ENCODE measurements around the gene PLSCR3.

The PLSCR3 gene

DNA sequence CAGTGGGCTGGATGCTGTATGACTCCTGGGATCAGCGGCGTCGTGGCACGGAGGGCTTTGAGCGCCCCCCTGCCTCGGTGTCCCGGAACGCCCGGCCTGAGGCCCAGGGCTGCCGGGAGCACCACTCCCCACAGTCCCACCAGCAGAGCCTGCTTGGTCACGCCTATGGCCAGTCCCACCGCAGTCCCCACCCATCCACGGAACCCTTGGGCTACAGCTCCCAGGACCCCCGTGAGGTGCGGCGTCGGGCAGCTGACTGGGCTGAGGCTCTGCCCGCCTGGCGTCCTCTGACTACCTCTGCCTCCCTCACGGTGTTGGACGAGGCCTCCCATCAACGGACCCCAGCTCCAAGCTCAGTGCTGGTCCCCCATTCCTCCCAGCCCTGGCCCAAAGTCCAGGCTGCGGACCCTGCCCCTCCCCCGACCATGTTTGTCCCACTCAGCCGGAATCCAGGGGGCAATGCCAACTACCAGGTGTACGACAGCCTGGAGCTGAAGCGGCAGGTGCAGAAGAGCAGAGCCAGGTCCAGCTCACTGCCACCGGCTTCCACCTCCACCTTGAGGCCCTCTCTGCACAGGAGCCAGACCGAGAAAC is 32.7 kb upstream of the PLSCR3 start:
- no peaks in the 10 kb centered on the region for H3K27me3 ChIP-seq (replicated peaks in 2 of 5; ENCODE audit: control insufficient read depth in 4 of 5, insufficient read depth in 5 of 5, low read length in 4 of 5)
- no peaks in the 10 kb centered on the region for H3K4me1 ChIP-seq (ENCODE audit: control extremely low read depth in 1 of 4, control insufficient read depth in 4 of 4, insufficient read depth in 4 of 4, low read length in 3 of 4)
- no peaks in the 10 kb centered on the region for H3K9me3 ChIP-seq (ENCODE audit: control extremely low read depth in 1 of 5, control insufficient read depth in 4 of 5, insufficient read depth in 2 of 5, low read depth in 1 of 5, low read length in 4 of 5)
- no peaks in the 10 kb centered on the region for H3K36me3 ChIP-seq (ENCODE audit: control insufficient read depth in 4 of 4, insufficient read depth in 4 of 4, low read length in 3 of 4)
- WGBS (ENCODE audit: insufficient coverage) = 98% methylated on average over 23 of the region's 29 CpGs
- CTCF ChIA-PET = no interaction called here
- POLR2A ChIA-PET = no interaction called here
- no peak overlapping the region for H3K27ac ChIP-seq (ENCODE audit: insufficient read depth in 1 of 2, low read depth in 1 of 2, low read length in 2 of 2, poor library complexity in 1 of 2, severe bottlenecking in 2 of 2)
- DNase-seq = no peak
- H3K4me3 ChIP-seq (ENCODE audit: control insufficient read depth in 1 of 7, extremely low read depth in 1 of 7, insufficient read depth in 4 of 7, low read depth in 2 of 7, low read length in 6 of 7) = no peak overlapping the region

DNA sequence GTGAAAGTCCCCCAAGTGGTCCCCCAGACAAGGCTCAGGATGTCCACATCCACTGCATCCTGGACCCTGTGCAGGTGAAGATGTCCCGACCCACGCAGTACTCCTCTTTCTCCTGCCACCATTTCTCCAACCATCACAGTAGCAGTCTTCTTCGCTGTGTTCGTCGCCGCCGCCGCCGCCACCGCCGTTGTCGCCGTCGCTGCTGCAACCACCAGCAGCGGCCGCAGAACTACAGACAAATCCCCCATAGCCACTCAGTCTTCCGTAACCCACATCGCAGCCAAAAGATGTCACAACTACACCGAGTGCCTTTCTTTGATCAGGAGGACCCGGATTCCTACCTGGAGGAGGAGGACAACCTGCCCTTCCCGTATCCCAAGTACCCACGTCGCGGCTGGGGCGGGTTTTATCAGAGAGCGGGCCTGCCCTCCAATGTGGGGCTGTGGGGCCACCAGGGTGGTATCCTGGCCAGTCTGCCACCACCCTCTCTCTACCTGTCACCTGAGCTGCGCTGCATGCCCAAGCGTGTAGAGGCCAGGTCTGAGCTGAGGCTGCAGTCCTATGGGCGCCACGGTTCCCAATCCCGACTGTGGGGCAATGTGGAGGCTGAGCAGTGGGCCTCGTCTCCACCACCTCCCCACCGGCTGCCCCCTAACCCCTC is 32.0 kb upstream of the PLSCR3 start:
- no peak for DNase-seq
- Histone ChIP-seq H3K36me3 (ENCODE audit: control insufficient read depth in 4 of 4, insufficient read depth in 4 of 4, low read length in 3 of 4) (no peaks in the 10 kb centered on the region), H3K9me3 (ENCODE audit: control extremely low read depth in 1 of 5, control insufficient read depth in 4 of 5, insufficient read depth in 2 of 5, low read depth in 1 of 5, low read length in 4 of 5) (no peaks in the 10 kb centered on the region), H3K27me3 (replicated peaks in 2 of 5; ENCODE audit: control insufficient read depth in 4 of 5, insufficient read depth in 5 of 5, low read length in 4 of 5) (no peaks in the 10 kb centered on the region), H3K4me1 (ENCODE audit: control extremely low read depth in 1 of 4, control insufficient read depth in 4 of 4, insufficient read depth in 4 of 4, low read length in 3 of 4) (no peaks in the 10 kb centered on the region), H3K27ac (ENCODE audit: insufficient read depth in 1 of 2, low read depth in 1 of 2, low read length in 2 of 2, poor library complexity in 1 of 2, severe bottlenecking in 2 of 2) (no peak overlapping the region), H3K4me3 (ENCODE audit: control insufficient read depth in 1 of 7, extremely low read depth in 1 of 7, insufficient read depth in 4 of 7, low read depth in 2 of 7, low read length in 6 of 7) (no peak overlapping the region)
- ChIA-PET CTCF (interaction anchor here (1.7 to 1.9 kb wide), 2 partner anchors 10 to 73 kb away, joined by 4 to 12 read pairs; partner anchors contain the start of gene TMEM102), POLR2A (no interaction called here)
- 99% methylated on average over 20 of the region's 33 CpGs for WGBS (ENCODE audit: insufficient coverage)

DNA sequence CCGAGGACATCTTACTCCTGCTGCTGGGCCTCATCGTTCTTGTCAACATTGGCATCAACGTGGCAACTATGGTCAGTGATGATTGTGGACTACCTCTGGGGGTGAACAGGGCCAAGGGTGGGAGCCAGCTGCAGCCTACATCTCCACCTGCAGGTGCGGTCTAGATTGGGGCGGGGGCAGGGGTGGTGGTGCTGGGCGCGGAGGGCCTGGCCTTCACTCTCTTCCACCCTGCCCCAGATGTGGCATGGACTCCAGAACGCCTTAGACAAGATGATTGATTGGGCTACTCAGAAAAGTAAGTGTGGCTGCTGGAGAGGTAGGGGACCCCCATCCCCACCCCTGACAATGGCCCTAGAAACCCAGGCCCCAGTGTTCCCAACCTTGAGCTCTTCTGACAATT is 31.4 kb upstream of the PLSCR3 start:
- no peaks in the 10 kb centered on the region for H3K36me3 ChIP-seq (ENCODE audit: control insufficient read depth in 4 of 4, insufficient read depth in 4 of 4, low read length in 3 of 4)
- WGBS (ENCODE audit: insufficient coverage) = 91% methylated on average over 4 of the region's 8 CpGs
- no peak overlapping the region for H3K4me3 ChIP-seq (ENCODE audit: control insufficient read depth in 1 of 7, extremely low read depth in 1 of 7, insufficient read depth in 4 of 7, low read depth in 2 of 7, low read length in 6 of 7)
- H3K9me3 ChIP-seq (ENCODE audit: control extremely low read depth in 1 of 5, control insufficient read depth in 4 of 5, insufficient read depth in 2 of 5, low read depth in 1 of 5, low read length in 4 of 5) = no peaks in the 10 kb centered on the region
- POLR2A ChIA-PET = no interaction called here
- DNase-seq = no peak
- H3K27me3 ChIP-seq (replicated peaks in 2 of 5; ENCODE audit: control insufficient read depth in 4 of 5, insufficient read depth in 5 of 5, low read length in 4 of 5) = no peaks in the 10 kb centered on the region
- H3K4me1 ChIP-seq (ENCODE audit: control extremely low read depth in 1 of 4, control insufficient read depth in 4 of 4, insufficient read depth in 4 of 4, low read length in 3 of 4) = no peaks in the 10 kb centered on the region
- CTCF ChIA-PET = interaction anchor here (0.7 to 1.9 kb wide), 5 partner anchors 10 to 72 kb away, joined by 3 to 12 read pairs (median 3); partner anchors contain the start of gene TMEM102
- no peak overlapping the region for H3K27ac ChIP-seq (ENCODE audit: insufficient read depth in 1 of 2, low read depth in 1 of 2, low read length in 2 of 2, poor library complexity in 1 of 2, severe bottlenecking in 2 of 2)

GRCh38 chr17:7425316-7425715 is 31.0 kb upstream of the PLSCR3 start, which contains the start of gene SPEM2:
Gene SPEM2 (plus strand): TSS chr17:7425616. CDS start chr17:7425689, 73 bp downstream.
- 86% methylated on average over 7 of the region's 7 CpGs for whole genome bisulfite sequencing (ENCODE audit: insufficient coverage)
- H3K4me3 ChIP-seq (ENCODE audit: control insufficient read depth in 1 of 7, extremely low read depth in 1 of 7, insufficient read depth in 4 of 7, low read depth in 2 of 7, low read length in 6 of 7) = no peak within 1 kb of the TSS
- ChIA-PET POLR2A (no interaction called here), CTCF (interaction anchor here (0.7 to 1.9 kb wide), 5 partner anchors 11 to 72 kb away, joined by 3 to 12 read pairs (median 3); partner anchors contain the start of gene TMEM102)
- peak in 2 of 3 donors; percentile 24 to 39 for DNase-seq
- no peaks in the 10 kb centered on the region for H3K4me1 ChIP-seq (ENCODE audit: control extremely low read depth in 1 of 4, control insufficient read depth in 4 of 4, insufficient read depth in 4 of 4, low read length in 3 of 4)
- no peaks in the 10 kb centered on the region for H3K27me3 ChIP-seq (replicated peaks in 2 of 5; ENCODE audit: control insufficient read depth in 4 of 5, insufficient read depth in 5 of 5, low read length in 4 of 5)
- H3K27ac ChIP-seq (ENCODE audit: insufficient read depth in 1 of 2, low read depth in 1 of 2, low read length in 2 of 2, poor library complexity in 1 of 2, severe bottlenecking in 2 of 2) = no peak within 1 kb of the TSS
- no peaks in the 10 kb centered on the region for H3K36me3 ChIP-seq (ENCODE audit: control insufficient read depth in 4 of 4, insufficient read depth in 4 of 4, low read length in 3 of 4)
- no peaks in the 10 kb centered on the region for H3K9me3 ChIP-seq (ENCODE audit: control extremely low read depth in 1 of 5, control insufficient read depth in 4 of 5, insufficient read depth in 2 of 5, low read depth in 1 of 5, low read length in 4 of 5)

DNA sequence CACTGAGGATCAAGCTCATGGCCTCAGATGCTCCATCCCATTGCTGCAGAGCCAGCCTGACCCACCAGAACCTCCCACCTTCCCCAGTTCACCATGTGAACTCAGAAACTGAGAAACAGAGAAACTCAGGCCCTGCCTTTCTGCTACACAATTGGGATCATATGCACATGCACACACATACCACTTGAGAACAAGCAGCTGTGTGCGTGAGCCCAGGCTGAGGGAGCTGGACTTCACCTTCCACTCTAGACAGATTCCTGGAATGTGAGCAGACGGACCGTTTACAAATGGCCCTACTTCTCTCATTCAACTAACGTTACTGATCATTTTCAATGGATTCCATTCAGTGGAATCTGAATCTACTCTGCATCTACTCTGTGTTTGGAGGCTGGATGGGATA is 29.4 kb upstream of the PLSCR3 start:
- Histone ChIP-seq H3K4me3 (ENCODE audit: control insufficient read depth in 1 of 7, extremely low read depth in 1 of 7, insufficient read depth in 4 of 7, low read depth in 2 of 7, low read length in 6 of 7) (no peak overlapping the region), H3K27ac (ENCODE audit: insufficient read depth in 1 of 2, low read depth in 1 of 2, low read length in 2 of 2, poor library complexity in 1 of 2, severe bottlenecking in 2 of 2) (no peak overlapping the region), H3K27me3 (replicated peaks in 2 of 5; ENCODE audit: control insufficient read depth in 4 of 5, insufficient read depth in 5 of 5, low read length in 4 of 5) (no peaks in the 10 kb centered on the region), H3K36me3 (ENCODE audit: control insufficient read depth in 4 of 4, insufficient read depth in 4 of 4, low read length in 3 of 4) (no peaks in the 10 kb centered on the region), H3K4me1 (ENCODE audit: control extremely low read depth in 1 of 4, control insufficient read depth in 4 of 4, insufficient read depth in 4 of 4, low read length in 3 of 4) (no peaks in the 10 kb centered on the region), H3K9me3 (ENCODE audit: control extremely low read depth in 1 of 5, control insufficient read depth in 4 of 5, insufficient read depth in 2 of 5, low read depth in 1 of 5, low read length in 4 of 5) (no peaks in the 10 kb centered on the region)
- no peak for DNase-seq
- WGBS (ENCODE audit: insufficient coverage) = 100% methylated on average over 4 of the region's 4 CpGs
- ChIA-PET POLR2A (no interaction called here), CTCF (interaction anchor here (1.2 to 2.0 kb wide), 2 partner anchors 9 to 13 kb away, joined by 3 to 5 read pairs; no protein-coding TSS in a partner anchor)

- no peak for DNase-seq
- H3K9me3 ChIP-seq (ENCODE audit: control extremely low read depth in 1 of 5, control insufficient read depth in 4 of 5, insufficient read depth in 2 of 5, low read depth in 1 of 5, low read length in 4 of 5) = no peaks in the 10 kb centered on the region
- over 99% methylated on average over 13 of the region's 16 CpGs for WGBS (ENCODE audit: insufficient coverage)
- peaks cover 0 to 2% (median under 1%) of the 10 kb centered on the region in 4 experiments for H3K36me3 ChIP-seq (ENCODE audit: control insufficient read depth in 4 of 4, insufficient read depth in 4 of 4, low read length in 3 of 4)
- ChIA-PET CTCF (no interaction called here), POLR2A (no interaction called here)
- H3K27ac ChIP-seq (ENCODE audit: insufficient read depth in 1 of 2, low read depth in 1 of 2, low read length in 2 of 2, poor library complexity in 1 of 2, severe bottlenecking in 2 of 2) = no peak overlapping the region
- H3K4me1 ChIP-seq (ENCODE audit: control extremely low read depth in 1 of 4, control insufficient read depth in 4 of 4, insufficient read depth in 4 of 4, low read length in 3 of 4) = no peaks in the 10 kb centered on the region
- H3K4me3 ChIP-seq (ENCODE audit: control insufficient read depth in 1 of 7, extremely low read depth in 1 of 7, insufficient read depth in 4 of 7, low read depth in 2 of 7, low read length in 6 of 7) = no peak overlapping the region
- H3K27me3 ChIP-seq (replicated peaks in 2 of 5; ENCODE audit: control insufficient read depth in 4 of 5, insufficient read depth in 5 of 5, low read length in 4 of 5) = no peaks in the 10 kb centered on the region
Observed at GRCh38 chr17:7421186-7421585, 26.9 kb upstream of the PLSCR3 start.
